Esophagus muscularis mucosa (tissue), 4 donors: ENCODE data around the gene BDKRB1.

Experiments used
- CTCF ChIP-seq, 3 experiments: fragments of 200-600 bp in 2 of 3; fragments of 450-650 bp in 1 of 3; sonication (generic) in 2 of 3; IDR thresholded peaks; one replicate each; pipeline ENCODE4 v1.5.1; 2017 to 2019; ENCODE audit warnings: antibody characterized with exemption in 3 of 3, mild to moderate bottlenecking in 2 of 3, moderate library complexity in 1 of 3
- EP300 ChIP-seq: sonication (generic); formaldehyde crosslinking; IDR thresholded peaks from one replicate; pipeline ENCODE4 v1.6.1; 2017; ENCODE audit warnings: antibody characterized with exemption
- POLR2A ChIP-seq: fragments of 450-650 bp; IDR thresholded peaks from one replicate; pipeline ENCODE4 v1.6.1; 2017; ENCODE audit warnings: antibody characterized with exemption, moderate library complexity, mild to moderate bottlenecking, low read depth
- POLR2AphosphoS5 ChIP-seq, 2 donors: sonication (generic); formaldehyde crosslinking; IDR thresholded peaks; one replicate each; pipeline ENCODE4 v1.6.1; 2017; ENCODE audit warnings: antibody characterized with exemption in 2 of 2

DNA sequence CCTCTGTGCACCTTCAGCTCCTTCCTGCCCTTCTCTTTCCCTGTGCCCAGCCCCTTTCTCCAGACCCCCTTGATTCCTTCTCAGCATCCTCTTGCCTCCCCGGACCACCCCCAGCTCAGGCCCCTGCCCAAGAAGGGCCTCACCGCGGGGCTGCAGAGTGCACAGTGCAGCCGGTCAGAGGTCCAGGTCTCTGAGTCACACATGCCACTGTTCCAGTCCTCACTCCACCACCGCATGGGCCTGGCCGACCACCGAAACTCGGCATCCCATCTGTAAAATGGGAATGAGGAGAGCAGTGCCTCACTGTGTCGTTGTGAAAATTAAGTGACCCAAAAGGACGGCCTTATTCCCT is 13.3 kb downstream of the BDKRB1 start:
- TF ChIP-seq CTCF (IDR thresholded peaks at IDR 0.05), result no peak
- no peak for TF ChIP-seq EP300
- TF ChIP-seq POLR2A, result no peak
- no peak for TF ChIP-seq POLR2AphosphoS5 (IDR thresholded peaks at IDR 0.05)
